ENCODE data around the gene NKAIN2.

DNA sequence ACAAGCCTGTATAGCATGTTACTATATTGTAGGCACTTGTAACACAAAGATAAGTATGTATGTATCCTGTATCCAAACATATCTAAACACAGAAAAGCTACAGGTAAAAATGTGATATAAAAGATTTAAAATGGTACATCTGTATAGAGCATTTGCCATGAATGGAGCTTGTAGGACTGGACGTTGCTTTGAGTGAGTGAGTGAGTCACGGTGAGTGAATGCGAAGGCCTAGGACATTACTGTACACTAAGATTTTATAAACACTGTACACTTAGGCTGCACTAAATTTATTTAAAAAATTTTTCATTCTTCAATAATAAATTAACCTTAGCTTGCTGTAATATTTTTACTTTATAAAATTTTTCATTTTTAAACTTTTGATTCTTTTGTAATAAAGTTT is 136.9 kb downstream of the NKAIN2 start:
- no peak for TF ChIP-seq CTCF (IDR thresholded peaks at IDR 0.05)
- no peak for TF ChIP-seq POLR2A (IDR thresholded peaks at IDR 0.05)
- no peak for TF ChIP-seq POLR2AphosphoS5 (IDR thresholded peaks at IDR 0.05)
